ENCODE data around the gene SLC5A11.

GRCh38 chr16:24826096-24826690, 19.6 kb upstream of the SLC5A11 start:
- no peak for TF ChIP-seq CTCF (optimal IDR thresholded peaks at IDR 0.05 in 1 of 3, IDR thresholded peaks at IDR 0.05 in 1 of 3, conservative IDR thresholded peaks at IDR 0.05 in 1 of 3; ENCODE audit: extremely low read depth in 1 of 3, insufficient read depth in 2 of 3, low read length in 3 of 3)
- no peak for TF ChIP-seq EZH2 (IDR thresholded peaks at IDR 0.05; ENCODE audit: low read length)

Measured in keratinocyte (primary cell).